DND-41 (cell line): Measurements from ENCODE around the gene FREM1.

Source experiments
- EZH2 ChIP-seq: IDR thresholded peaks from 3 replicates; pipeline ENCODE4 v1.6.1; 2012; ENCODE audit warnings: borderline replicate concordance, low read depth, mild to moderate bottlenecking, moderate library complexity, low read length, inconsistent platforms; ENCODE audit not compliant: severe bottlenecking
- TF ChIP-seq, protein P1 (sequence below): IDR thresholded peaks from 2 replicates; pipeline ENCODE4 v1.5.1; 2012; ENCODE audit warnings: borderline replicate concordance, low read length, moderate library complexity, mild to moderate bottlenecking; ENCODE audit not compliant: poor library complexity, severe bottlenecking; ENCODE audit errors: extremely low read depth

DNA sequence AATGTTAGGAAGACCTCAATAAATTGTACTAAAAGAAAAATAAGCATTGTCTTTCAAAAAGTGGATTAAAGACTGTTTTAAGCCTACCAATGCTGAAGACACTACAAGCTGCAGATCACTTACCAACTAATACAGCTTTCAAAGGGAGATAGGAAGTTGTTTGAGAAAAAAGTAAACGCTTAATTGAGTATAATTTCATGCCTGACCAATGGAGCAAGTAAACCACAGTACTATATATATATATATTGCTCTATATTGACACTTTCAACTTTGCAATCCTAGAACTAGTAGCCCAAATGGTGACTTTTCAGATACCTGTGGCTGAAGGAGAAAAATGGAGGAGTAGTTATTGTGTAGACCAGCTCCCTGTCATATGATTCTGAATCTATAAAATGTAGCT lies 85.7 kb downstream of the FREM1 start:
- TF ChIP-seq, protein P1, sequence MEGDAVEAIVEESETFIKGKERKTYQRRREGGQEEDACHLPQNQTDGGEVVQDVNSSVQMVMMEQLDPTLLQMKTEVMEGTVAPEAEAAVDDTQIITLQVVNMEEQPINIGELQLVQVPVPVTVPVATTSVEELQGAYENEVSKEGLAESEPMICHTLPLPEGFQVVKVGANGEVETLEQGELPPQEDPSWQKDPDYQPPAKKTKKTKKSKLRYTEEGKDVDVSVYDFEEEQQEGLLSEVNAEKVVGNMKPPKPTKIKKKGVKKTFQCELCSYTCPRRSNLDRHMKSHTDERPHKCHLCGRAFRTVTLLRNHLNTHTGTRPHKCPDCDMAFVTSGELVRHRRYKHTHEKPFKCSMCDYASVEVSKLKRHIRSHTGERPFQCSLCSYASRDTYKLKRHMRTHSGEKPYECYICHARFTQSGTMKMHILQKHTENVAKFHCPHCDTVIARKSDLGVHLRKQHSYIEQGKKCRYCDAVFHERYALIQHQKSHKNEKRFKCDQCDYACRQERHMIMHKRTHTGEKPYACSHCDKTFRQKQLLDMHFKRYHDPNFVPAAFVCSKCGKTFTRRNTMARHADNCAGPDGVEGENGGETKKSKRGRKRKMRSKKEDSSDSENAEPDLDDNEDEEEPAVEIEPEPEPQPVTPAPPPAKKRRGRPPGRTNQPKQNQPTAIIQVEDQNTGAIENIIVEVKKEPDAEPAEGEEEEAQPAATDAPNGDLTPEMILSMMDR: no peak
- TF ChIP-seq EZH2: no peak
